RWPE2 (cell line): ENCODE measurements around the gene NCOR2.

ENCODE experiments used
- ATAC-seq: fragments of 200-7000 bp; cut with Tn5 transposase; 3 replicates; pipeline ENCODE4 v1.9.1; 2021; ENCODE audit warnings: low read depth
- DNase-seq: peaks from one replicate; pipeline ENCODE4 v3.0.0-alpha.2; 2020; ENCODE audit warnings: low spot score
- H3K27ac ChIP-seq: fragments of 450-650 bp; 2 replicates; pipeline ENCODE4 v1.5.1; 2017; ENCODE audit warnings: mild to moderate bottlenecking; ENCODE audit not compliant: poor library complexity, severe bottlenecking
- H3K27me3 ChIP-seq: fragments of 250-450 bp; sonication (Bioruptor Pico); 2 replicates; pipeline ENCODE4 v1.5.1; 2021; ENCODE audit warnings: mild to moderate bottlenecking, moderate library complexity; ENCODE audit not compliant: insufficient read depth, poor library complexity, severe bottlenecking
- H3K36me3 ChIP-seq: fragments of 250-450 bp; sonication (Bioruptor Pico); 2 replicates; pipeline ENCODE4 v1.5.1; 2020; ENCODE audit warnings: low read depth, mild to moderate bottlenecking, moderate library complexity
- H3K4me1 ChIP-seq: fragments of 250-450 bp; sonication (Bioruptor Pico); 2 replicates; pipeline ENCODE4 v1.5.1; 2021; ENCODE audit warnings: mild to moderate bottlenecking, moderate library complexity; ENCODE audit not compliant: insufficient read depth, poor library complexity, severe bottlenecking
- H3K4me3 ChIP-seq: fragments of 250-450 bp; sonication (Bioruptor Pico); 2 replicates; pipeline ENCODE4 v1.5.1; 2021; ENCODE audit warnings: mild to moderate bottlenecking, moderate library complexity; ENCODE audit not compliant: severe bottlenecking
- H3K9me3 ChIP-seq: fragments of 250-450 bp; sonication (Bioruptor Pico); 2 replicates; pipeline ENCODE4 v1.5.1; 2021; ENCODE audit warnings: mild to moderate bottlenecking, moderate library complexity; ENCODE audit not compliant: severe bottlenecking
- TF ChIP-seq, protein P1 (sequence below): fragments of 450-650 bp; IDR thresholded peaks from one replicate; pipeline ENCODE4 v1.5.1; 2017; ENCODE audit warnings: mild to moderate bottlenecking, moderate library complexity; ENCODE audit not compliant: poor library complexity, severe bottlenecking

NCOR2 gene

DNA sequence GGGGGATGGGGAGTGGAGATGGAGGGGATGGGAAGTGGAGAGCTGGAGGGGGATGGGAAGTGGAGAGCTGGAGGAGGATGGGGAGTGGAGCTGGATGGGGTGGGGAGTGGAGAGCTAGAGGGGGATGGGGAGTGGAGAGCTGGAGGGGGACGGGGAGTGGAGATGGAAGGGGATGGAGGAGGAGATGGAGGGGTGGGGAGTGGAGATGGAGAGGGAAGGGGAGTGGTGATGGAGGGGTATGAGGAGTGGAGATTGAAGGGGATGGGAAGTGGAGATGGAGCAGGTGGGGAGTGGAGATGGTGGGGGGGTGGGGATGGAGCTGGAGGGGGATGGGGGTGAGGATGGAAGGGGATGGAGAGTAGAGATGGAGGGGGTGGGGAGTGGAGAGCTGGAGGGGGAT lies 26.1 kb downstream of the NCOR2 start:
- Histone ChIP-seq H3K36me3 (no peaks in the 10 kb centered on the region), H3K4me3 (no peak overlapping the region), H3K9me3 (no peaks in the 10 kb centered on the region), H3K27me3 (no peaks in the 10 kb centered on the region), H3K27ac (no peak overlapping the region), H3K4me1 (peaks cover 10% of the 10 kb centered on the region)
- DNase-seq: no peak
- TF ChIP-seq, protein P1, sequence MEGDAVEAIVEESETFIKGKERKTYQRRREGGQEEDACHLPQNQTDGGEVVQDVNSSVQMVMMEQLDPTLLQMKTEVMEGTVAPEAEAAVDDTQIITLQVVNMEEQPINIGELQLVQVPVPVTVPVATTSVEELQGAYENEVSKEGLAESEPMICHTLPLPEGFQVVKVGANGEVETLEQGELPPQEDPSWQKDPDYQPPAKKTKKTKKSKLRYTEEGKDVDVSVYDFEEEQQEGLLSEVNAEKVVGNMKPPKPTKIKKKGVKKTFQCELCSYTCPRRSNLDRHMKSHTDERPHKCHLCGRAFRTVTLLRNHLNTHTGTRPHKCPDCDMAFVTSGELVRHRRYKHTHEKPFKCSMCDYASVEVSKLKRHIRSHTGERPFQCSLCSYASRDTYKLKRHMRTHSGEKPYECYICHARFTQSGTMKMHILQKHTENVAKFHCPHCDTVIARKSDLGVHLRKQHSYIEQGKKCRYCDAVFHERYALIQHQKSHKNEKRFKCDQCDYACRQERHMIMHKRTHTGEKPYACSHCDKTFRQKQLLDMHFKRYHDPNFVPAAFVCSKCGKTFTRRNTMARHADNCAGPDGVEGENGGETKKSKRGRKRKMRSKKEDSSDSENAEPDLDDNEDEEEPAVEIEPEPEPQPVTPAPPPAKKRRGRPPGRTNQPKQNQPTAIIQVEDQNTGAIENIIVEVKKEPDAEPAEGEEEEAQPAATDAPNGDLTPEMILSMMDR: no peak
- ATAC-seq: no peak

DNA sequence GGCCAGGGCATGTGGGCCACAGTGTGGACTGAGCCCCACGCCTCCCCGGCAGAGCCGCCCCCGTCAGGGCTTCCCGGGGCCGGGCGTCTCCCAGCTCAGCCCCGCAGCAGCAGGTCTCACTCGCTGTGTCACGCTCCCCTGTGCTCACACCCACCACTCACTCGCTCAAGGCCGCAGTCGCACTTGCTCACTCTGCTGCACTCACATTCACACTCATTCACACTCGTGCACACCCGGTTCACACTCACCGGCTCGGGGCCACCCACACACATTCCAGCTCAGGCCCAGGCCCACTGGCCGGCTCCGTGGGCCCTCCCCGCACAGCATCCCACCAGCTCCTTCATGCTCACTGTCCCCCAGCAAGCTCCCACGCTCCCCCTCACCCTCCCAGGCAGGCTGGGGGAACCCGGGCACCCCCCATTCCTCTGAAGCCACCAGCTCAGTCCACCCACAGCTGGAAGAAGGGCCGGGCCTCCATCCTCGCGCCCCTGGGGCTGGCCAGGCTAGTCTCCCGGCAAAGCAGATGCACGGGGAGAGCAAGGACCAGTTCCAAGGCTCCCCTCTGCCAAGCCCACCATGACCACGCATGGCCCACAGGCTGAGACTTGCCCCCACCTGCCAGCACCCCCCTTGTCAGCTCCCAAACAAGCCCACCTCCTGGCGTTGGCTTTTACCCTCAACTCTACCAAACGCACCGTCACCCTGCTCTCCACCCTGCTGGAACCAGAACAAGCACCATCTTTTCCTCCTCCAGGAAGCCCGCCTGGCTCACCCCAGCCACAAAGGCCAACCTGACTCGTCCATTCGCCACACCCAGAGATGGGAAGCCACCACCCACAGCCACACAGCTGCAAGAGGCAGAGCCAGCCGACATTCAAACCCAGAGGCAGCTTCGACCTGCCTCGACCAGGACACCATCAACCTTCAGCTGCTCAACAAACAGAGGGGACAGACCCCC lies 28.0 kb downstream of the NCOR2 start:
- Histone ChIP-seq H3K4me1 (peaks cover 9% of the 10 kb centered on the region), H3K27me3 (no peaks in the 10 kb centered on the region), H3K36me3 (peaks cover 6% of the 10 kb centered on the region), H3K9me3 (no peaks in the 10 kb centered on the region), H3K4me3 (no peak overlapping the region), H3K27ac (no peak overlapping the region)
- TF ChIP-seq, protein P1: no peak
- DNase-seq: no peak
- no peak for ATAC-seq

DNA sequence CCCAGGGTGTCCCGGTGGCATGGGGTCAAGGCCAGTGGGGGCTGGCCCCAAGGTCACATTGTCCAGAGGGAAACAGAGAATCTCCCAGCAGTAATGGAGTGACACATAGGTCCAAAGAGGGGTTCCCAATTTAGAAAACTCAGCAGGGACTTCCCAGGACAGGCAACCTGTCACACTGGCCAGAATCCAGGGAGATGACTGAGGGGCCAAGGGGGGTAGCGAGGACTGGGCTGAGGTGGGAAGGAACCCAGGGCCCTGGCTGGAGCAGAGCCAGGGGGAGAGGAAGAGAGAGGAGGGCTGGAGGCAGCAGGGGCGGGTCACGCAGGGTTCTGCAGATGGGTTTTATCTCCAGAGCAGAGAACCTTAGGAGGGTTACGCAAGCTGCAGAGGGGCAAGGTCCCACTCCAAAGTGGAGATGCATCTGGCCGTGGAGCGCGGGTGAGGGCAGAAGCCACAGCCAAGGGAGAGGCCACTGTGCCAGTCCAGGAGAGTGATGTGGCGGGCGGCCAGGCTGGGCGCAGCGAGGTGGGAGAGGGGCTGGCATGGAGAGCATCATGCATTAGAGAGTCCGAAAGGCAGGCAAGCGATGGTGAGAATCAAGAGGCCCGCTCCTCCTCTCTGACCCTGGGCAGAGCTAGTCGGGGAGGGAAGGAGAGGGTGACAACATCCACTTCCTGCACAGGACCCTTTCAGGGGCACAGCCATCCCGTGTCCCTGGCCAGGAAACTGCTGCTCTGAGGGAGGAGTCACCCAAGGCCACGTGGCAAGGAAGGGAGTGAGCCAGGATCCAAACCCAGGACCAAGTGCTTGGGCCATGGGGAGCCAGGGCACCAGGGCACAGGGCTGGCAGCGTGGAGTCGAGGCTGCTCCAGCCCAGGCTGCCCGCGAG lies 29.0 kb downstream of the NCOR2 start:
- no peaks in the 10 kb centered on the region for H3K9me3 ChIP-seq
- TF ChIP-seq, protein P1: no peak
- H3K36me3 ChIP-seq: peaks cover 11% of the 10 kb centered on the region
- ATAC-seq (no peak), DNase-seq (no peak)
- no peaks in the 10 kb centered on the region for H3K27me3 ChIP-seq
- peaks cover 6% of the 10 kb centered on the region for H3K4me1 ChIP-seq
- H3K4me3 ChIP-seq: no peak overlapping the region
- H3K27ac ChIP-seq: peak overlapping the region; percentile 16

DNA sequence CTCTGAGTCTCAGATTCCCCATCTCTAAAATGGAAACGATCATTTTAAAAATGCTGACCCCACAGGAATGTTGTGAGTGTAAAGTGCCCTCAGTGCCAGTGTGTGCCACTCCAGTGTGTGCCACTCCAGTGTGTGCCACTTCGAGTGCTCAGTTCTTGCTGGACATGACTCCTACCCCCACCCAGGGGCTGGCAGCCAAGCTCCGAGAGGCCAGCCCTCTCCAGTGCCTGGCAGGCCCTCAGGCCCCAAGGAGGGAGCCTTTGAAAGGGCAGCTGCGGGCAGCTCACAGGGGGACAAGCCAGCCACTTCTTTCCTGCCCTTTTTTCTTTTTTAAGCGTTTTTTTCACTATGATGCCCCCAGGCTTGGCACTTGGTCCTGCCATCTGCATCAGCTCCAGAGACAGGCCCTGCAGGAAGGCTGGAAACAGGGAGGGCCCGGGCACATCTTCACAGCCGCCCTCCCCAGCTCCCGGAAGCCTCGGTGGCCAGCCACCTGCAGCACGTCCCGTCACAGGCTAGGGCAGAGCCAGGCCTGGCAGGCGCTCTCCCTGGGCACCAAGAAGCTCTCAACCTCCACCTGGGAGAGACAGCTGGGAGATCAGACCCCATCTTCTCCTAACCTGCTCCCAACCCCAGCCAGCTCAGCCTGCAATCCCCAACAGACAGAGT lies 29.8 kb downstream of the NCOR2 start:
- peaks cover 11% of the 10 kb centered on the region for H3K36me3 ChIP-seq
- TF ChIP-seq, protein P1: no peak
- H3K4me3 ChIP-seq: no peak overlapping the region
- peak overlapping the region; percentile 16 for H3K27ac ChIP-seq
- no peaks in the 10 kb centered on the region for H3K27me3 ChIP-seq
- H3K4me1 ChIP-seq: peaks cover 6% of the 10 kb centered on the region
- ATAC-seq (no peak), DNase-seq (no peak)
- no peaks in the 10 kb centered on the region for H3K9me3 ChIP-seq
